ENCODE measurements around the gene AK5.
"Not testable (repeated sequence)": the region's sequence is repeated elsewhere in the genome, so short reads cannot be mapped to it uniquely, and the experiment has no call there.

AK5 gene

GRCh38 chr1:77504986-77505385, 223.2 kb downstream of the AK5 start:
- DNase-seq (ENCODE audit: low spot score): no peak

- no peak for DNase-seq (ENCODE audit: low spot score)
Measured at GRCh38 chr1:77506771-77507170, 225.0 kb downstream of the AK5 start.

- DNase-seq (ENCODE audit: low spot score): no peak
Measured at GRCh38 chr1:77509051-77509492, 227.3 kb downstream of the AK5 start.

GRCh38 chr1:77509898-77510297, 228.1 kb downstream of the AK5 start:
- DNase-seq (ENCODE audit: low spot score): no peak

GRCh38 chr1:77511440-77511840, 229.6 kb downstream of the AK5 start:
- no peak for DNase-seq (ENCODE audit: low spot score)

- DNase-seq (ENCODE audit: low spot score): not testable (repeated sequence)
Measured at GRCh38 chr1:77512650-77513049, 230.8 kb downstream of the AK5 start.

- no peak for DNase-seq (ENCODE audit: low spot score)
Measured at GRCh38 chr1:77513839-77514763, 232.3 kb downstream of the AK5 start.

- DNase-seq (ENCODE audit: low spot score): no peak
Measured at GRCh38 chr1:77514921-77515776, 233.3 kb downstream of the AK5 start.

GRCh38 chr1:77516106-77516505, 234.3 kb downstream of the AK5 start:
- no peak for DNase-seq (ENCODE audit: low spot score)

- DNase-seq (ENCODE audit: low spot score): no peak
Measured at GRCh38 chr1:77524038-77524437, 242.2 kb downstream of the AK5 start.

GRCh38 chr1:77531149-77531548, 249.3 kb downstream of the AK5 start:
- not testable (repeated sequence) for DNase-seq (ENCODE audit: low spot score)

GRCh38 chr1:77531596-77532280, 249.9 kb downstream of the AK5 start:
- DNase-seq (ENCODE audit: low spot score): not testable (repeated sequence)

GRCh38 chr1:77532641-77533040, 250.8 kb downstream of the AK5 start:
- DNase-seq (ENCODE audit: low spot score): no peak

- DNase-seq (ENCODE audit: low spot score): peak; percentile 68
Measured at GRCh38 chr1:77533660-77534305, 252.0 kb downstream of the AK5 start.

- DNase-seq (ENCODE audit: low spot score): no peak
Measured at GRCh38 chr1:77534456-77534855, 252.6 kb downstream of the AK5 start.

- no peak for DNase-seq (ENCODE audit: low spot score)
Measured at GRCh38 chr1:77536813-77537212, 255.0 kb downstream of the AK5 start.

GRCh38 chr1:77538956-77539518, 257.2 kb downstream of the AK5 start:
- DNase-seq (ENCODE audit: low spot score): no peak

- DNase-seq (ENCODE audit: low spot score): no peak
Measured at GRCh38 chr1:77539519-77540142, 257.8 kb downstream of the AK5 start.

GRCh38 chr1:77540501-77541161, 258.8 kb downstream of the AK5 start:
- no peak for DNase-seq (ENCODE audit: low spot score)

- DNase-seq (ENCODE audit: low spot score): no peak
Measured at GRCh38 chr1:77541162-77541545, 259.3 kb downstream of the AK5 start.

Data from CD4-positive, alpha-beta T cell treated with Interleukin-15 for 4 hours (primary cell).